Karpas-422 (cell line): ENCODE measurements around the gene CFAP73. TPM values are rescaled to one million over a fixed set of nuclear protein-coding genes. Genes with fewer than 3 reads are reported as not detected.

Source experiments
- DNase-seq: peaks from one replicate; pipeline ENCODE4 v3.0.0-alpha.2; 2015
- H2AFZ ChIP-seq: fragments of 200-600 bp; sonication (generic); 2 replicates; pipeline ENCODE4 v1.6.1; 2014; ENCODE audit warnings: antibody characterized with exemption, low read length, mixed read lengths
- H3K27ac ChIP-seq: fragments of 200-600 bp; sonication (generic); 2 replicates; pipeline ENCODE4 v1.5.1; 2014; ENCODE audit warnings: mild to moderate bottlenecking, low read length, moderate library complexity
- H3K27me3 ChIP-seq: fragments of 200-600 bp; sonication (generic); 2 replicates; pipeline ENCODE4 v1.6.1; 2014; ENCODE audit warnings: low read length, mixed read lengths
- H3K36me3 ChIP-seq: fragments of 200-600 bp; sonication (generic); 2 replicates; pipeline ENCODE4 v1.6.1; 2014; ENCODE audit warnings: low read length, mixed read lengths; ENCODE audit not compliant: insufficient read depth
- H3K4me1 ChIP-seq: fragments of 200-600 bp; sonication (generic); 2 replicates; pipeline ENCODE4 v1.6.1; 2014; ENCODE audit warnings: mild to moderate bottlenecking, low read length, mixed read lengths
- H3K4me2 ChIP-seq: fragments of 200-600 bp; sonication (generic); 2 replicates; pipeline ENCODE4 v1.6.1; 2014; ENCODE audit warnings: low read length, low read depth, mild to moderate bottlenecking; ENCODE audit not compliant: poor library complexity, severe bottlenecking
- H3K4me3 ChIP-seq: fragments of 200-600 bp; sonication (generic); 2 replicates; pipeline ENCODE4 v1.5.1; 2014; ENCODE audit warnings: mild to moderate bottlenecking, antibody characterized with exemption, low read length, mixed read lengths
- H3K79me2 ChIP-seq: fragments of 200-600 bp; sonication (generic); 2 replicates; pipeline ENCODE4 v1.6.1; 2014; ENCODE audit warnings: mild to moderate bottlenecking, low read length, mixed read lengths
- H3K9ac ChIP-seq: fragments of 200-600 bp; sonication (generic); 2 replicates; pipeline ENCODE4 v1.6.0; 2014; ENCODE audit warnings: low read length
- H3K9me2 ChIP-seq: fragments of 200-600 bp; sonication (generic), shearing (Covaris generic); replicated peaks from 2 replicates; pipeline ENCODE4 v1.6.0; 2014; ENCODE audit warnings: mild to moderate bottlenecking, low read length, moderate library complexity; ENCODE audit not compliant: insufficient read depth
- H3K9me3 ChIP-seq: fragments of 300-700, 200-600 bp; sonication (generic); 2 replicates; pipeline ENCODE4 v1.6.1; 2014; ENCODE audit warnings: low read length, mixed read lengths
- H4K20me1 ChIP-seq: fragments of 200-600 bp; sonication (generic); 2 replicates; pipeline ENCODE4 v1.6.1; 2014; ENCODE audit warnings: mild to moderate bottlenecking, antibody characterized with exemption, low read length, low read depth; ENCODE audit not compliant: insufficient read depth
- total RNA-seq: library from RNA; depleted of rRNA; stranded (reverse); fragments of >200 nt; shearing (Covaris generic); gene quantifications from 2 replicates; pipeline ENCODE4 v1.2.3, GENCODE V29; 2014; ENCODE audit warnings: low replicate concordance; rRNA removed

The CFAP73 gene
- total RNA-seq = not detected in 2 replicates

GRCh38 chr12:113149361-113150150, at the start of gene CFAP73:
CFAP73 (plus strand) TSS chr12:113149724; CDS start chr12:113149858, 134 bp downstream.
- Histone ChIP-seq H2AFZ (no peak within 1 kb of the TSS), H3K36me3 (no peaks in the 10 kb centered on the region), H3K9ac (no peak within 1 kb of the TSS), H3K27me3 (no peaks in the 10 kb centered on the region), H3K9me3 (no peaks in the 10 kb centered on the region), H3K79me2 (no peaks in the 10 kb centered on the region), H4K20me1 (no peaks in the 10 kb centered on the region), H3K9me2 (no peaks in the 10 kb centered on the region), H3K27ac (no peak within 1 kb of the TSS), H3K4me2 (no peak within 1 kb of the TSS), H3K4me1 (peaks cover 17% of the 10 kb centered on the region), H3K4me3 (no peak within 1 kb of the TSS)
- DNase-seq = no peak

DNA sequence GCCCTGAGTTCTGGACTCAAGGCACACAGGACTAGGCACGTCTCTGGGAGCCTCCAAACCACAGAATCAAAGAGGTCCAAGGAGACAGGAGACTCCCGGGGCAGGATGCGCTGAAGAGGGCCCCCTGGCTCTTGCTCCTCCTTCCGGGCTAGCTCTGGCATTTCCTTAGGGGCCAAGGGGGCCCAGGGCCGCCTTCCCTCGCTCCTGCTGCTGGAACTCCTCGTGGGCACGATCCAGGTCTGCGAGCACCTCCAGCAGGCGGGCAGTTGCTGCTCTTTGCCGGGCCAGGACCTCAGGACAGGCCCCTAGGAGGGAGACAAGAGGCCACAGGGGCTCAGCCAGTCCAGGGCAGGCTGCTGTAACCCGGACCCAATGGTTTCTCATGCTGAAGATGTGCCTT, 49.8 kb upstream of the CFAP73 start:
- Histone ChIP-seq H3K27me3 (no peaks in the 10 kb centered on the region), H3K27ac (peak overlapping the region; percentile 87), H3K4me3 (no peak overlapping the region), H3K4me1 (peaks cover 51% of the 10 kb centered on the region), H4K20me1 (no peaks in the 10 kb centered on the region), H2AFZ (no peak overlapping the region), H3K79me2 (no peaks in the 10 kb centered on the region), H3K9ac (no peak overlapping the region), H3K36me3 (peaks cover 42% of the 10 kb centered on the region), H3K9me2 (no peaks in the 10 kb centered on the region), H3K4me2 (no peak overlapping the region), H3K9me3 (no peaks in the 10 kb centered on the region)
- DNase-seq = no peak

- no peaks in the 10 kb centered on the region for H3K9me3 ChIP-seq
- H3K4me3 ChIP-seq = no peak overlapping the region
- peaks cover 32% of the 10 kb centered on the region for H3K4me1 ChIP-seq
- no peaks in the 10 kb centered on the region for H4K20me1 ChIP-seq
- H3K36me3 ChIP-seq = peaks cover 27% of the 10 kb centered on the region; the same call in 1 of the 2 replicates
- DNase-seq = no peak
- H3K4me2 ChIP-seq = no peak overlapping the region
- H3K9ac ChIP-seq = no peak overlapping the region
- no peaks in the 10 kb centered on the region for H3K27me3 ChIP-seq
- H2AFZ ChIP-seq = no peak overlapping the region
- H3K27ac ChIP-seq = peak overlapping the region; percentile 16; the same call in 1 of the 2 replicates
- no peaks in the 10 kb centered on the region for H3K79me2 ChIP-seq
- H3K9me2 ChIP-seq = no peaks in the 10 kb centered on the region
Observed at GRCh38 chr12:113101751-113102150, 47.8 kb upstream of the CFAP73 start.

DNA sequence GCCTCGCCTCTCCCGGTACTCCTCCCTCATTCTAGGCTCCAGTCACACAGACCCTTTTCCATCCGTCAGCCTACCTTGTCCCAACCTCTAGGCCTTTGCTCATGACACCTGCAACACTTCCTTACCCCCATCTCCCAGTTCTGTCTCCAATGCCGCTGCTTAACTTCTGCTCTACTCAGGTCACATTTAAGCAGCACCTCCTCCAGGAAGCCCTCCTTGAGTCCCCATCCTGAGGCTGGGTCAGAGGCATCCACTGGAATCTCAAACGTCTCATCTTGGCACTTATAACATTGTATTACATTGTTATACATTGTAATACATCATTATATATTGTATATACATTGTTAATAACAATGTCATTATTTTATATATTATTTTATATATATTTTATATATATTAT, 46.7 kb upstream of the CFAP73 start:
- Histone ChIP-seq H3K4me2 (no peak overlapping the region), H3K27me3 (no peaks in the 10 kb centered on the region), H4K20me1 (no peaks in the 10 kb centered on the region), H3K4me3 (no peak overlapping the region), H3K27ac (peak overlapping the region; percentile 34; the same call in 1 of the 2 replicates), H3K9me3 (no peaks in the 10 kb centered on the region), H3K36me3 (peaks cover 17% of the 10 kb centered on the region; the same call in 1 of the 2 replicates), H3K9me2 (no peaks in the 10 kb centered on the region), H2AFZ (no peak overlapping the region), H3K4me1 (peaks cover 21% of the 10 kb centered on the region), H3K79me2 (no peaks in the 10 kb centered on the region), H3K9ac (no peak overlapping the region)
- no peak for DNase-seq

DNA sequence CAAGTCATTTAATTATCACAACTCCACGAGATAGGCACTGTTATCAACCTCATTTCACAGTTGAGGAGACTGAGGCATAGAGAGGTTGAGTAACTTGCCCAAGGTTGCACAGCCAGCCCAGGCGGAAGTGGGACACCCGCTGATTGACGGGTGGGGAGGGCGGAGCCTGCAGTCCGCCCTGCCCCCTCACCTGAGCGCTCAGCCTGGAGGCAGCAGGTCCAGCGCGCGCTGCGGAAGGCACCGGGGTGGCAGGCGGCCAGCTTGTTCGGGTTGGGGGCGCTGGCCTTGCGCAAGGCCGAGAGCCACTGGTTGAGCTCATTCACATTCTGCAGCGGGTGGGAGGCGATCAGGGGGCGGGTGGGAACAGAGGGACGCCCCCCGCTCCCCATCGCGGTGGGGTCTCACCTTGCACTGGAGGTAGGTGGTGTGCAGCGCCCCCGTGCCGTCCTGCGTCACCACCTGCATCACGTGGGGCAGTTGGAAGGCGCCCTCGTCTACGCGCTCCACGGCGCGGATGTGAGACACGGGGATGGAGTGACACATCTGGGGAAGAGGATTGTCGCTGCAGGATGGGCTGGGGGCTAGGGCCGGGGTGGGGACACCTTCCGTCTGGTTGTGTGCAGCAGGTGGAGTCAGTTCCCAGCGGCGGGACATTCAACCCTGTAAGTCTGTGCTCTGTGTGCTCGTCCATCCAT, 45.6 kb upstream of the CFAP73 start:
- H3K4me1 ChIP-seq = peaks cover 10% of the 10 kb centered on the region
- H3K9me3 ChIP-seq = no peaks in the 10 kb centered on the region
- H3K4me2 ChIP-seq = peak overlapping the region; percentile 61
- H3K9me2 ChIP-seq = no peaks in the 10 kb centered on the region
- H3K27ac ChIP-seq = no peak overlapping the region
- H3K4me3 ChIP-seq = peak overlapping the region; percentile 50; the same call in 1 of the 2 replicates
- H3K9ac ChIP-seq = peak overlapping the region; percentile 31
- peak; percentile 90 for DNase-seq
- peak overlapping the region; percentile 42; the same call in 1 of the 2 replicates for H2AFZ ChIP-seq
- no peaks in the 10 kb centered on the region for H4K20me1 ChIP-seq
- H3K27me3 ChIP-seq = no peaks in the 10 kb centered on the region
- peaks cover 6% of the 10 kb centered on the region; the same call in 1 of the 2 replicates for H3K36me3 ChIP-seq
- H3K79me2 ChIP-seq = no peaks in the 10 kb centered on the region

DNA sequence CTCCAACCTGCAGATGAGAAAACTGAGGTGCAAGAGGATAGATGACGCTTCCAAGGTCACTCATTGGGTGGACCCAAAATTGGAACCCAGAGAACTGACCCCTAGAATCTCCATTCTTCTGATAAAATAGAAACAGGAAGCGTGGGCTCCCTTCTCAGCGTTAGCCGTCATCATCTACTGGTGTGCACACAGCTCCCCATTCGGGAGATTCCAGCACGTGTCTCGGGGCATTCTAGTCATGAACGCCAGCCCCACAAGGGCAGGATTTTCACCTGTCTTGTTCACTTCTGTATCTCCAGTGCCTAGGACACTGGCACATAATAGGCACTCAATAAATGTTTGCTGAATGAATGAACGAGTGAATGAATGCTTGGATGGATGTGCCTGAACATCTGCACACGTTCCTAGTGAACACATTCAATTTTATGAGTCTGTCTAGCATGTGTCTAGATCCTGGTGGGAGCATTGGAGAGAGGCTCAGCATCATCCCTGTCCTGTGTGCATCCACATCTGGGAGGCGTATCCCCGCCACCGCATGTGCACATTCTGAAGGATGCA, 44.5 kb upstream of the CFAP73 start:
- Histone ChIP-seq H3K79me2 (no peaks in the 10 kb centered on the region), H3K27me3 (no peaks in the 10 kb centered on the region), H3K27ac (no peak overlapping the region), H3K4me2 (no peak overlapping the region), H3K9me3 (no peaks in the 10 kb centered on the region), H3K9ac (no peak overlapping the region), H3K4me1 (peaks cover 7% of the 10 kb centered on the region), H3K4me3 (no peak overlapping the region), H4K20me1 (no peaks in the 10 kb centered on the region), H3K9me2 (no peaks in the 10 kb centered on the region), H2AFZ (no peak overlapping the region), H3K36me3 (no peaks in the 10 kb centered on the region)
- no peak for DNase-seq

GRCh38 chr12:113105606-113106271, 43.8 kb upstream of the CFAP73 start:
- DNase-seq = no peak
- Histone ChIP-seq H3K9me3 (no peaks in the 10 kb centered on the region), H3K27ac (no peak overlapping the region), H3K9me2 (no peaks in the 10 kb centered on the region), H3K4me3 (no peak overlapping the region), H2AFZ (no peak overlapping the region), H3K36me3 (no peaks in the 10 kb centered on the region), H3K4me1 (peaks cover 7% of the 10 kb centered on the region), H3K4me2 (no peak overlapping the region), H4K20me1 (no peaks in the 10 kb centered on the region), H3K27me3 (no peaks in the 10 kb centered on the region), H3K9ac (no peak overlapping the region), H3K79me2 (no peaks in the 10 kb centered on the region)
